GM12872 (cell line): Measurements from ENCODE around the gene PKD2L1.

Source experiments
- CTCF ChIP-seq: IDR thresholded peaks from 3 replicates; pipeline ENCODE4 v1.5.1; 2011; ENCODE audit warnings: low read depth, mild to moderate bottlenecking, low read length, moderate library complexity; ENCODE audit not compliant: insufficient read depth

The PKD2L1 gene

GRCh38 chr10:100267239-100268104, 62.6 kb downstream of the PKD2L1 start, which contains the start of gene CWF19L1:
Gene CWF19L1 (minus strand): TSS chr10:100267638. CDS start chr10:100267593, 45 bp downstream.
- TF ChIP-seq CTCF = no peak

DNA sequence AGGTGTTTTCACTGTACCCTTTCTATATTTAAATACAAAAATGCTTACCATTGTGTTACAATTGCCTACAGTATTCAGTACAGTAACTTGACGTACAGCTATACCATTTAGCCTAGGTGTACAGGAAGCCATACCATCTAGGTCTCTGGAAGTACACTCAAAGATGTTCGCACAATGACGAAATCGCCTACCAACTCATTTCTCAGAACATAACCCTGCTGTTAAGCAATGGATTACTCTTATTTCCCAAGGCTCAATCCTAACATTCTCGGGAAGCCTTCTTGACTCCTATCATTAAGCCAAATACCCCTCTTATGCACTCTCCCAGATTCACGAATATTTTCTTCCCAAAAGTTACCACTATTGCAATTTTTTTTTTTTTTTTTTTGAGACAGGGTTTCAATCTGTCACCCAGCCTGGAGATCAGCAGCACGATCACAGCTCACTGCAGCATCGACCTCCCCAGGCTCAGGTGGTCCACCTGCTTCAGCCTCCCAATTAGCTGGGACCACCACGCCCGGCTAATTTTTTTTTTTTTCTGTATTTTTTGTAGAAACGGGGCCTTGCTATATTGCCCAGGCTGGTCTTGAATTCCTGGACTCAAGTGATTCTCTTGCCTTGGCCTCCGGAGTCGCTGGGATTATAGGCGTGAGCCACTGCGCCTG, 64.1 kb downstream of the PKD2L1 start:
- no peak for TF ChIP-seq CTCF

DNA sequence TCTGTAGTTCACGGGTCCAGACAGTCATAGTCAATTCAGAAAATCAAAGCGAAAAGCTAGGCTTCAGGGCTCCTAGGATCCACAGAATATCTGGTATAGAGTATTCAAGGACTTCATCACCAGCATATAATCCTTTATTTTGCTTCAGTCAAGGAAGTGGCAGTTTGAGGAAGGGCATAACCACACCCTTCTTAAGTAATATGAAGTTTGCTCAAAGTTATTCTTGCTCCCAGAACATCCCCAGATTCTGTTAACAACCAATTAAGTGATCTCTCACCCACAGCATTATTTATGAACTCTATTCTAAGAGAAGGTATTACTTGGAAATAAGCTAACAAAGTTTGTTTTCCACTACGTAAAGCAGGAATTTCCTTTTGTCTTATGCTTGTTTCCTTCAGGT, 75.8 kb downstream of the PKD2L1 start:
- no peak for TF ChIP-seq CTCF

DNA sequence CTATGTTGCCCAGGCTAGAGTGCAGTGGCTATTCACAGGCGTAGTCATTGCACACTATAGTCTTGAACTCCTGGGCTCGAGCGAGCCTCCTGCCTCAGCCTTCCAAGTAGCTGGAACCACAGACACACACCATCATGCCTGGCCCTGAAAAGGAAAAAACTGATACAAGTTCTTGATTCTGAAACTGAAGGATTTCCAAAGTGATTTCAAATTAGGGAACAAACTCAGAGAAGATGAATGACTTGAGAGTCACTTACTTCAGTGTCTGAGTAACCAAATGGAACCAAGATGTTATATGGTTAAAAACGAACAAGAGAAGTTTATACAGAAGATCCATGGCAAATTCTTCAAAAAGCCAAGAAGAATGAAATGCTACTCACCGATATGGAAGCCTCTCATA, 77.0 kb downstream of the PKD2L1 start:
- no peak for TF ChIP-seq CTCF

DNA sequence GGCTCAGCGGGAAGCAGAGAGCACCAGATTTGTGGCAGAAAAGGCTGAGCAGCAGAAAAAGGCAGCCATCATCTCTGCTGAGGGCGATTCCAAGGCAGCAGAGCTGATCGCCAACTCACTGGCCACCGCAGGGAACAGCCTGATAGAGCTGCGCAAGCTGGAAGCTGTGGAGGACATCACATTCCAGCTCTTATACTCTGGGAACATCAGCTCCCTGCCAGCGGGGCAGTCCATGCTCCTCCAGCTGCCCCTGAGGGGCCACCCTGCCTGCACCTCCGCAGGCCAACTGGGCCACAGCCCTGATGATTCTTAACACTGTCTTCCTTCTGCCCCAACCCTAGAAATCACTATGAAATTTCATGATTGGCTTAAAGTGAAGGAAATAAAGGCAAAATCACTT, 81.2 kb downstream of the PKD2L1 start:
- TF ChIP-seq CTCF = no peak

DNA sequence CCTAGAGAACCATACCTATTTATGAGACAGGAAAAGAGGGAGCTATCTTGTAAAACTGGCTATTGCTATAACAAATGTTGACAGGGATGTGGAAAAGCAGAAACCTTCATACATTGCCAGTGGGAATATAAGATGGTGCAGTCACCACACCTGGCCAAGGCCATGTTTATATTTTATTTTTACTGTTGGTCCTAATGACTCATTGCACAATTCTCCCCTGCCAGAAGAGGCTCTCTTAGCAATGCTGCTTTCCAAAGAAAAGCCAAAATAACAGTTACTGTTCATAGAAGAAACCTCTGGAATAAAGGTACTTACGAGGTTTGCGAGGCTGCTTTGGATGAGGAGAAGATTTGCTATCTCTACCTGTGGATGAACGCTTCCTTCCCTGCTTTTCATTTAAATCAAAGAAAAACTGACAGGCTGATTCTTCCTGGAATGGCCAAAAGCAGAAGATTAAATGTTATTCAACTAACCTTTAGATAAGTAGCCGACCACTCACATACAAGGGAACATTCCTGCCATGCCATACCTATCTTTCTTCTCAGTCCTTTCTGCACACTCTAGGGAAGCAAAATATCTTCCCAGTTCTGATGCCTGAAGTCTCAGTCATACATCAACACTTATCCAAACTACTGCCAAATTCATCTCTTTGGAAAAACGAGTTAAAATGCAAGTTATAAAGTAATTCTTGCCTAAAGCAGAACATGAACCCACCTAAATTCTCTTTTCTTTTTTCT, 84.4 kb downstream of the PKD2L1 start:
- no peak for TF ChIP-seq CTCF

- no peak for TF ChIP-seq CTCF
These were observed 90.2 kb downstream of the PKD2L1 start for GRCh38 chr10:100239851-100240250.
